Panc1 (cell line): ENCODE measurements around the gene TMEM52. TPM values are rescaled to one million over a fixed set of nuclear protein-coding genes. Genes with fewer than 3 reads are reported as not detected.

Experiments used
- ATAC-seq: fragments of 200-7000 bp; cut with Tn5 transposase; 2 replicates; pipeline ENCODE4 v1.9.1; 2020; ENCODE audit warnings: mild to moderate bottlenecking, moderate library complexity
- BruUV-seq: library from RNA; stranded (reverse); fragments of 400-500 nt; replicated peaks from 2 replicates; lab custom pipeline; 2021; lab: Mats Ljungman, UMichigan
- CTCF ChIA-PET: fragments of 300-600 bp; sonication (Branson Sonifier 250); formaldehyde crosslinking; loops from one replicate; lab custom pipeline; 2022; ENCODE audit warnings: antibody characterized with exemption; lab: Charles Lee
- POLR2A ChIA-PET: fragments of 300-600 bp; sonication (Branson Sonifier 250); formaldehyde crosslinking; loops from one replicate; lab custom pipeline; 2022; ENCODE audit warnings: antibody characterized with exemption; lab: Charles Lee
- DNase-seq: peaks from one replicate; pipeline ENCODE4 v3.0.0-alpha.2; 2010; ENCODE audit warnings: low read depth, low spot score
- H3K27ac ChIP-seq: 2 replicates; pipeline ENCODE4 v1.5.1; 2011; ENCODE audit warnings: mild to moderate bottlenecking, low read length, inconsistent platforms
- H3K27me3 ChIP-seq: fragments of 200-500 bp; sonication (Bioruptor generic); 2 replicates; pipeline ENCODE4 v1.6.0; 2014; ENCODE audit warnings: low read length, inconsistent platforms; ENCODE audit not compliant: control insufficient read depth, insufficient read depth
- H3K36me3 ChIP-seq: fragments of 200-500 bp; sonication (Bioruptor generic); 2 replicates; pipeline ENCODE4 v1.5.1; 2014; ENCODE audit warnings: inconsistent platforms, mild to moderate bottlenecking, low read length, moderate library complexity; ENCODE audit not compliant: control insufficient read depth, insufficient read depth
- H3K4me1 ChIP-seq: 2 replicates; pipeline ENCODE4 v1.5.1; 2011; ENCODE audit warnings: inconsistent platforms, mild to moderate bottlenecking, low read length, moderate library complexity; ENCODE audit not compliant: control insufficient read depth, insufficient read depth
- H3K4me3 ChIP-seq, 2 experiments: 2 replicates each; pipeline ENCODE4 v1.5.1; 2011 to 2012; ENCODE audit warnings: low read depth in 2 of 2, low read length in 2 of 2, mild to moderate bottlenecking in 2 of 2, inconsistent platforms in 1 of 2, moderate library complexity in 1 of 2
- H3K9me3 ChIP-seq: fragments of 200-500 bp; sonication (Bioruptor generic); 2 replicates; pipeline ENCODE4 v1.5.1; 2014; ENCODE audit warnings: low read depth, mild to moderate bottlenecking, inconsistent platforms, low read length, moderate library complexity; ENCODE audit not compliant: control insufficient read depth, insufficient read depth
- POLR2AphosphoS5 ChIP-seq: IDR thresholded peaks from 2 replicates; pipeline ENCODE4 v1.6.1; 2012; ENCODE audit warnings: mild to moderate bottlenecking, low read depth, low read length, moderate library complexity
- SIN3A ChIP-seq: IDR thresholded peaks from 2 replicates; pipeline ENCODE4 v1.6.1; 2012; ENCODE audit warnings: low read depth, mild to moderate bottlenecking, low read length, moderate library complexity, borderline replicate concordance; ENCODE audit not compliant: insufficient read depth
- TCF7L2 ChIP-seq: IDR thresholded peaks from 2 replicates; pipeline ENCODE4 v1.6.1; 2011; ENCODE audit warnings: mild to moderate bottlenecking, low read depth, low read length, inconsistent platforms
- in situ Hi-C: cut with HindIII; loops from 2 replicates; pipeline ENCODE4 v1.10.0; 2016; ENCODE audit warnings: low sequenced_read_pairs, low pct_unique_long_range_greater_than_20kb
- intact Hi-C: fragments of 100-400 bp; cut with micrococcal nuclease; formaldehyde crosslinking; loops from one replicate; pipeline ENCODE4 v1.10.0; 2022; ENCODE audit not compliant: unreplicated experiment
- total RNA-seq: library from RNA; stranded (reverse); gene quantifications from one replicate; pipeline ENCODE4 v1.2.1, GENCODE V29; 2021; ENCODE audit not compliant: unreplicated experiment
- TF ChIP-seq, protein P1 (sequence below): fragments of 450-650 bp; IDR thresholded peaks from 2 replicates; pipeline ENCODE4 v1.5.1; 2017; ENCODE audit warnings: mild to moderate bottlenecking
- TF ChIP-seq, protein P2 (sequence below), 2 experiments: IDR thresholded peaks; 2 replicates each; pipeline ENCODE4 v1.6.1; 2011 to 2012; ENCODE audit warnings: low read depth in 2 of 2, control low read depth in 1 of 2, low read length in 1 of 2, mild to moderate bottlenecking in 1 of 2, moderate library complexity in 1 of 2; ENCODE audit not compliant: insufficient read depth in 1 of 2

TMEM52 gene
- total RNA-seq, 1 experiment from 2014 or later = 2.5 TPM

DNA sequence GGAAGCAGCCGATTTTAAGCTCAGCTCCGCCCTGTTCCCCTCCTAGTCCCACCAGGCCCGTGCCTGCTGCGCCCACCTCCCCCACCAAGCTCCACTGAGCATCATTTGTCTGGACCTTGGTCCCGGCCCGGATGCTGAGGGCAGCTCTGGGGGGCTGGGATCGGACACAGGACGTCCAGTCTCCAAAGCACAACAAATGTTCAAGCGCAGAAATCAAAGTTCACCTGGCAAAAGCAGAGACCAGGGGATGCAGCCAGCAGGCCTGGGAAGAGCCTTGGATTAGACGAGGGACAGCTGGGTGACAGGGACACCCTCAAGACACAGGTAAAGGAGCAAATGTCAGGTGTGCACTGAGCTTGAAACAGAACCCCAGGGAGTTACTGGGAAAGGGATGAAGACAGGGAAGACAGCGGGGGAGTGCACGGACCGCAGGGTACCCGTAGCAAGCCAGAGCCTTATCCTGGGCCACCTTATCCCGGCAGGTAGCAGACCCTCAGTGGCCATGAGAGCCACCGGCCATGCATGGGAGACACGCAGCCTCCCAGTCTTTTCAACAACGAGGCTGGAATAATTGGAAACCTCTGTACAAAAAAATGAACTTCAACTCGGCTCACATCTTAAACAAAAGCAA is 22.2 kb upstream of the TMEM52 start:
- TF ChIP-seq POLR2AphosphoS5 (no peak), SIN3A (no peak), TCF7L2 (no peak)
- TF ChIP-seq, protein P1, sequence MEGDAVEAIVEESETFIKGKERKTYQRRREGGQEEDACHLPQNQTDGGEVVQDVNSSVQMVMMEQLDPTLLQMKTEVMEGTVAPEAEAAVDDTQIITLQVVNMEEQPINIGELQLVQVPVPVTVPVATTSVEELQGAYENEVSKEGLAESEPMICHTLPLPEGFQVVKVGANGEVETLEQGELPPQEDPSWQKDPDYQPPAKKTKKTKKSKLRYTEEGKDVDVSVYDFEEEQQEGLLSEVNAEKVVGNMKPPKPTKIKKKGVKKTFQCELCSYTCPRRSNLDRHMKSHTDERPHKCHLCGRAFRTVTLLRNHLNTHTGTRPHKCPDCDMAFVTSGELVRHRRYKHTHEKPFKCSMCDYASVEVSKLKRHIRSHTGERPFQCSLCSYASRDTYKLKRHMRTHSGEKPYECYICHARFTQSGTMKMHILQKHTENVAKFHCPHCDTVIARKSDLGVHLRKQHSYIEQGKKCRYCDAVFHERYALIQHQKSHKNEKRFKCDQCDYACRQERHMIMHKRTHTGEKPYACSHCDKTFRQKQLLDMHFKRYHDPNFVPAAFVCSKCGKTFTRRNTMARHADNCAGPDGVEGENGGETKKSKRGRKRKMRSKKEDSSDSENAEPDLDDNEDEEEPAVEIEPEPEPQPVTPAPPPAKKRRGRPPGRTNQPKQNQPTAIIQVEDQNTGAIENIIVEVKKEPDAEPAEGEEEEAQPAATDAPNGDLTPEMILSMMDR = no peak
- TF ChIP-seq, protein P2, sequence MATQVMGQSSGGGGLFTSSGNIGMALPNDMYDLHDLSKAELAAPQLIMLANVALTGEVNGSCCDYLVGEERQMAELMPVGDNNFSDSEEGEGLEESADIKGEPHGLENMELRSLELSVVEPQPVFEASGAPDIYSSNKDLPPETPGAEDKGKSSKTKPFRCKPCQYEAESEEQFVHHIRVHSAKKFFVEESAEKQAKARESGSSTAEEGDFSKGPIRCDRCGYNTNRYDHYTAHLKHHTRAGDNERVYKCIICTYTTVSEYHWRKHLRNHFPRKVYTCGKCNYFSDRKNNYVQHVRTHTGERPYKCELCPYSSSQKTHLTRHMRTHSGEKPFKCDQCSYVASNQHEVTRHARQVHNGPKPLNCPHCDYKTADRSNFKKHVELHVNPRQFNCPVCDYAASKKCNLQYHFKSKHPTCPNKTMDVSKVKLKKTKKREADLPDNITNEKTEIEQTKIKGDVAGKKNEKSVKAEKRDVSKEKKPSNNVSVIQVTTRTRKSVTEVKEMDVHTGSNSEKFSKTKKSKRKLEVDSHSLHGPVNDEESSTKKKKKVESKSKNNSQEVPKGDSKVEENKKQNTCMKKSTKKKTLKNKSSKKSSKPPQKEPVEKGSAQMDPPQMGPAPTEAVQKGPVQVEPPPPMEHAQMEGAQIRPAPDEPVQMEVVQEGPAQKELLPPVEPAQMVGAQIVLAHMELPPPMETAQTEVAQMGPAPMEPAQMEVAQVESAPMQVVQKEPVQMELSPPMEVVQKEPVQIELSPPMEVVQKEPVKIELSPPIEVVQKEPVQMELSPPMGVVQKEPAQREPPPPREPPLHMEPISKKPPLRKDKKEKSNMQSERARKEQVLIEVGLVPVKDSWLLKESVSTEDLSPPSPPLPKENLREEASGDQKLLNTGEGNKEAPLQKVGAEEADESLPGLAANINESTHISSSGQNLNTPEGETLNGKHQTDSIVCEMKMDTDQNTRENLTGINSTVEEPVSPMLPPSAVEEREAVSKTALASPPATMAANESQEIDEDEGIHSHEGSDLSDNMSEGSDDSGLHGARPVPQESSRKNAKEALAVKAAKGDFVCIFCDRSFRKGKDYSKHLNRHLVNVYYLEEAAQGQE (IDR thresholded peaks at IDR 0.05; ENCODE audit: insufficient read depth in 1 of 2, low read depth in 2 of 2, low read length in 1 of 2) = no peak
- Histone ChIP-seq H3K27ac (no peak overlapping the region), H3K4me1 (no peaks in the 10 kb centered on the region; the same call in 1 of the 2 replicates), H3K4me3 (no peak overlapping the region), H3K9me3 (no peaks in the 10 kb centered on the region), H3K36me3 (no peaks in the 10 kb centered on the region), H3K27me3 (no peaks in the 10 kb centered on the region)
- POLR2A ChIA-PET = interaction anchor here (1.0 kb wide), 1 partner anchor 8 kb away, joined by 3 read pairs; no protein-coding TSS in a partner anchor
- ATAC-seq (no peak), DNase-seq (no peak)
- in situ Hi-C loops (no loop called here), intact Hi-C loops (loop anchor here (5.0 kb wide), 1 partner anchor 106 kb away; no protein-coding TSS in a partner anchor)
- CTCF ChIA-PET = interaction anchor here (0.6 to 1.2 kb wide), 2 partner anchors 10 to 103 kb away, joined by 3 to 11 read pairs; no protein-coding TSS in a partner anchor
- BruUV-seq = no TSS peak

DNA sequence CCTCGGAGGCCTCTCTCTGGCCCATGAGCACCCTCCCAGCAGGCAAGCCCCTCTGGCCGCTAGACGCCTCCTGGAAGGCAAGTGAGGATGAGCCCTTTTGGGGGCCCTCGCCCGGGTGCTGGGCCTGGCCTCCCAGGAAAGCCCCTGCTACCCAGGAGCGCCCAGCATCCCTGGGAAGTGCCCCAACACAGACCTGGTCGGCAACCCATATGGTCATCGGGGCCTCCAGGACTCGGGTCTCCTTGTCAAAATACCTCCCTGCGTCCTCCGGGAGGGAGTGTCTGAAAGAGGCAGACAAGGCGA is 21.0 kb upstream of the TMEM52 start:
- Histone ChIP-seq H3K36me3 (no peaks in the 10 kb centered on the region), H3K9me3 (no peaks in the 10 kb centered on the region), H3K4me1 (no peaks in the 10 kb centered on the region; the same call in 1 of the 2 replicates), H3K27me3 (no peaks in the 10 kb centered on the region), H3K4me3 (no peak overlapping the region), H3K27ac (no peak overlapping the region)
- DNase-seq = no peak
- TF ChIP-seq, protein P2 (IDR thresholded peaks at IDR 0.05; ENCODE audit: insufficient read depth in 1 of 2, low read depth in 2 of 2, low read length in 1 of 2) = no peak
- intact Hi-C loops = loop anchor here (5.0 kb wide), 1 partner anchor 107 kb away; no protein-coding TSS in a partner anchor
- no peak for ATAC-seq
- ChIA-PET CTCF (interaction anchor here (0.5 kb wide), 1 partner anchor 110 kb away, joined by 7 read pairs; the partner anchor contains the start of gene PRKCZ), POLR2A (no interaction called here)
- in situ Hi-C loops = no loop called here
- BruUV-seq = no TSS peak
